GM12878 (cell line): ENCODE results near the gene DHCR24. TPM values are rescaled to one million over a fixed set of nuclear protein-coding genes. Genes with fewer than 3 reads are reported as not detected.

Experiments
- ATAC-seq: fragments of 200-7000 bp; cut with Tn5 transposase; 3 replicates; pipeline ENCODE4 v1.9.1; 2020; ENCODE audit warnings: mild to moderate bottlenecking, moderate library complexity
- BruUV-seq: library from RNA; stranded (reverse); fragments of 400-500 nt; replicated peaks from 2 replicates; lab custom pipeline; 2021; lab: Mats Ljungman, UMichigan
- CTCF ChIA-PET: fragments of 300-600 bp; sonication (Branson Sonifier 250); formaldehyde crosslinking; extraction: SDS; loops from one replicate; lab custom pipeline; 2021; ENCODE audit warnings: inconsistent platforms; lab: Yijun Ruan, JAX
- POLR2A ChIA-PET: fragments of 350-600 bp; formaldehyde crosslinking; extraction: SDS; loops from one replicate; lab custom pipeline; 2021; ENCODE audit warnings: inconsistent platforms; lab: Charles Lee
- RAD21 ChIA-PET: fragments of 300-600 bp; sonication (Branson Sonifier 250); formaldehyde crosslinking; loops from one replicate; lab custom pipeline; 2023; ENCODE audit warnings: antibody characterized with exemption; ENCODE audit not compliant: unreplicated experiment; lab: Charles Lee
- SMC1A ChIA-PET: fragments of 300-600 bp; sonication (Branson Sonifier 250); formaldehyde crosslinking; loops from one replicate; lab custom pipeline; 2023; ENCODE audit not compliant: unreplicated experiment, uncharacterized antibody; lab: Charles Lee
- DNase-seq: peaks from one replicate; pipeline ENCODE4 v3.0.0-alpha.2; 2011; ENCODE audit warnings: low read depth, low spot score
- FAIRE-seq: peaks from 3 replicates; lab custom pipeline; 2011; peaks lifted over from hg19 to GRCh38; lab: Jason Lieb, UNC
- H2AFZ ChIP-seq: 2 replicates; pipeline ENCODE4 v1.6.0; 2011; ENCODE audit warnings: low read depth, low read length, control low read depth; ENCODE audit not compliant: control insufficient read depth
- H3K27ac ChIP-seq: 2 replicates; pipeline ENCODE4 v1.5.1; 2011; ENCODE audit warnings: control low read depth; ENCODE audit not compliant: control insufficient read depth, insufficient read depth
- H3K27me3 ChIP-seq, 2 experiments: replicated peaks in 1 of 2; 2 replicates each; pipeline versions ENCODE4 v1.6.0 to v1.6.1; 2011; ENCODE audit warnings: low read length in 1 of 2; ENCODE audit not compliant: control insufficient read depth in 2 of 2, insufficient read depth in 2 of 2
- H3K36me3 ChIP-seq, 2 experiments: 2 replicates each; pipeline ENCODE4 v1.5.1; 2011; ENCODE audit warnings: low read length in 1 of 2; ENCODE audit not compliant: control insufficient read depth in 2 of 2, insufficient read depth in 2 of 2
- H3K4me1 ChIP-seq: 2 replicates; pipeline ENCODE4 v1.6.1; 2011; ENCODE audit warnings: mild to moderate bottlenecking, low read length, moderate library complexity, mixed read lengths; ENCODE audit not compliant: control insufficient read depth, insufficient read depth
- H3K4me2 ChIP-seq: 2 replicates; pipeline ENCODE4 v1.6.0; 2011; ENCODE audit warnings: control low read depth; ENCODE audit not compliant: control insufficient read depth, insufficient read depth
- H3K4me3 ChIP-seq: fragments of 200-600 bp; sonication (generic); 2 replicates; pipeline ENCODE4 v1.5.1; 2016
- H3K79me2 ChIP-seq: 2 replicates; pipeline ENCODE4 v1.6.0; 2011; ENCODE audit warnings: low read length; ENCODE audit not compliant: control insufficient read depth, insufficient read depth
- H3K9ac ChIP-seq: 2 replicates; pipeline ENCODE4 v1.8.0; 2011; ENCODE audit warnings: low read length, control low read depth, mixed read lengths; ENCODE audit not compliant: control insufficient read depth, insufficient read depth
- H3K9me3 ChIP-seq: replicated peaks from 3 replicates; pipeline ENCODE4 v1.5.1; 2011; ENCODE audit warnings: mild to moderate bottlenecking, low read length; ENCODE audit not compliant: control insufficient read depth, insufficient read depth
- H4K20me1 ChIP-seq: 2 replicates; pipeline ENCODE4 v1.6.0; 2011; ENCODE audit not compliant: control insufficient read depth, insufficient read depth
- BCLAF1 ChIP-seq: fragments of 450-650 bp; IDR thresholded peaks from 2 replicates; pipeline ENCODE4 v1.6.1; 2017; ENCODE audit warnings: antibody characterized with exemption, mild to moderate bottlenecking, moderate library complexity
- CHD2 ChIP-seq: IDR thresholded peaks from 2 replicates; pipeline ENCODE4 v1.6.1; 2011; ENCODE audit warnings: low read depth, low read length, improper control_type of control experiment, borderline replicate concordance
- FOXM1 ChIP-seq: IDR thresholded peaks from 2 replicates; pipeline ENCODE4 v1.6.1; 2012; ENCODE audit warnings: low read depth, mild to moderate bottlenecking, inconsistent platforms, low read length, moderate library complexity
- MLLT1 ChIP-seq: fragments of 450-650 bp; IDR thresholded peaks from 2 replicates; pipeline ENCODE4 v1.6.1; 2016; ENCODE audit warnings: mild to moderate bottlenecking
- MTA2 ChIP-seq: fragments of 450-650 bp; IDR thresholded peaks from 2 replicates; pipeline ENCODE4 v1.6.1; 2016; ENCODE audit warnings: low read depth, mild to moderate bottlenecking, moderate library complexity
- NR2C2 ChIP-seq: IDR thresholded peaks from 2 replicates; pipeline ENCODE4 v1.6.1; 2011; ENCODE audit warnings: borderline replicate concordance, low read depth; ENCODE audit not compliant: control insufficient read depth, insufficient read length
- TAF1 ChIP-seq: IDR thresholded peaks from 2 replicates; pipeline ENCODE4 v1.6.1; 2011; ENCODE audit warnings: mild to moderate bottlenecking, low read depth, low read length, borderline replicate concordance
- TARDBP ChIP-seq: IDR thresholded peaks from 2 replicates; pipeline ENCODE4 v1.6.1; 2016; ENCODE audit warnings: borderline replicate concordance
- WGBS: methylation state at CpG from one replicate; pipeline ENCODE4 v1.1.6; 2016; ENCODE audit warnings: low lambda C conversion rate; ENCODE audit not compliant: insufficient replicate concordance, insufficient coverage; ENCODE audit errors: missing lambda C conversion rate; 5-methylcytosine and 5-hydroxymethylcytosine counted together
- in situ Hi-C: fragments of 300-500 bp; cut with MboI; formaldehyde crosslinking; loops from 9 replicates; pipeline ENCODE4 v1.14.3; 2018; ENCODE audit warnings: mixed read lengths
- intact Hi-C: fragments of 100-400 bp; cut with micrococcal nuclease; formaldehyde crosslinking; loops from one replicate; pipeline ENCODE4 v1.14.2; 2022; ENCODE audit not compliant: unreplicated experiment
- polyA plus RNA-seq, 11 experiments: library from polyadenylated mRNA; depleted of rRNA in 4 of 11; unstranded in 6 of 11; stranded (reverse) in 5 of 11; fragments of >200 nt; fragmentation: Nextera tagmentation in 4 of 11; fragmentation: Illumina TruSeq in 1 of 11; extraction: Ambion mirVana in 4 of 11; extraction: Trizol in 1 of 11; gene quantifications; 1 replicate in 1 of 11; 2 replicates in 10 of 11; pipeline versions ENCODE4 v1.2.1 to v1.2.3, GENCODE V29; 2011 to 2016; ENCODE audit warnings: inconsistent platforms in 2 of 11, missing spikeins in 2 of 11, low read depth in 1 of 11
- total RNA-seq, 4 experiments: library from RNA; depleted of rRNA in 3 of 4; stranded (reverse); fragments of >200 nt in 3 of 4; fragmentation: Illumina TruSeq in 1 of 4; extraction: Trizol in 1 of 4; gene quantifications; 2 replicates each; pipeline versions ENCODE4 v1.2.1 to v1.2.3, GENCODE V29; 2013 to 2021

DHCR24 gene
- total and polyA plus RNA-seq, 10 of the 15 experiments (the other 5 are each of a cell fraction or from before 2014, with no cell fraction given) = 23.3 to 169 (median 120) TPM

- RAD21 ChIA-PET = no interaction called here
- TF ChIP-seq FOXM1 (no peak), NR2C2 (no peak), TAF1 (no peak), MTA2 (no peak), BCLAF1 (no peak), MLLT1 (no peak), TARDBP (no peak), CHD2 (no peak)
- TF ChIP-seq, all 136 proteins: peak for 0
- SMC1A ChIA-PET = interaction anchor here (1.0 to 1.3 kb wide), 2 partner anchors 9 to 11 kb away, joined by 3 read pairs; no protein-coding TSS in a partner anchor
- ATAC-seq = peak; percentile 6; the same call in 2 of the 3 replicates
- no peaks in the 10 kb centered on the region for H4K20me1 ChIP-seq
- CTCF ChIA-PET = interaction anchor here (1.6 kb wide), 1 partner anchor 81 kb away, joined by 4 read pairs; no protein-coding TSS in a partner anchor
- WGBS = 61% methylated on average over 6 of the region's 6 CpGs
- POLR2A ChIA-PET = no interaction called here
- peak overlapping the region; percentile 71 for H2AFZ ChIP-seq
- no peaks in the 10 kb centered on the region for H3K79me2 ChIP-seq
- in situ Hi-C loops (no loop called here), intact Hi-C loops (loop anchor here (5.0 kb wide), 1 partner anchor 752 kb away; the partner anchor contains the start of genes TCEANC2 and TMEM59)
- H3K27ac ChIP-seq = no peak overlapping the region
- no peaks in the 10 kb centered on the region for H3K27me3 ChIP-seq
- FAIRE-seq = no peak
- H3K4me3 ChIP-seq = no peak overlapping the region
- peaks cover 22% of the 10 kb centered on the region for H3K4me1 ChIP-seq
- no peak for DNase-seq
- no TSS peak for BruUV-seq
- no peak overlapping the region; the same call in none of the 2 replicates for H3K4me2 ChIP-seq
- no peak overlapping the region for H3K9ac ChIP-seq
- H3K9me3 ChIP-seq = no peaks in the 10 kb centered on the region
- no peaks in the 10 kb centered on the region for H3K36me3 ChIP-seq
Measured at GRCh38 chr1:54804471-54805132, 82.4 kb downstream of the DHCR24 start.
